ENCODE results near the gene C21orf58.

The C21orf58 gene

DNA sequence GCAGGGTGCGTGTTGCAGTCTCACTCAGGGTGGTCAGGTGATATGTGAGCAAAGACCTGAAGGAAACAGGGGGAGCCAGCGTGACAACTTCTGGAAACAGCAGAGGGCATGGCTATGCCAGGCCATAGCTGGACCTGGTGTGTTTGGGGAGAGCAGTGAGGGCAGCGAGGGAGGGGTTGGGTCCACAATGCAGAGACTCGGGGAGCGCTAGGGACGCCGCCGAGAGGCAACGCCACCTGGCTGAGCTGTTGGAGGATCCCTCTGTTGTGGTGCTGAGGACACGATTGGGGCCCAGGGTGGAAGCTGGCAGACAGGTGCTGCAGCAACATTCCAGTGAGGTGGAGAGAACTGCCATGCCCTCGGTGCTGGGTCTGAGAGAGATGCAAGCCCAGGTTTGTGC is 68.5 kb downstream of the C21orf58 start:
- no peak for DNase-seq (ENCODE audit: low read depth)

DNA sequence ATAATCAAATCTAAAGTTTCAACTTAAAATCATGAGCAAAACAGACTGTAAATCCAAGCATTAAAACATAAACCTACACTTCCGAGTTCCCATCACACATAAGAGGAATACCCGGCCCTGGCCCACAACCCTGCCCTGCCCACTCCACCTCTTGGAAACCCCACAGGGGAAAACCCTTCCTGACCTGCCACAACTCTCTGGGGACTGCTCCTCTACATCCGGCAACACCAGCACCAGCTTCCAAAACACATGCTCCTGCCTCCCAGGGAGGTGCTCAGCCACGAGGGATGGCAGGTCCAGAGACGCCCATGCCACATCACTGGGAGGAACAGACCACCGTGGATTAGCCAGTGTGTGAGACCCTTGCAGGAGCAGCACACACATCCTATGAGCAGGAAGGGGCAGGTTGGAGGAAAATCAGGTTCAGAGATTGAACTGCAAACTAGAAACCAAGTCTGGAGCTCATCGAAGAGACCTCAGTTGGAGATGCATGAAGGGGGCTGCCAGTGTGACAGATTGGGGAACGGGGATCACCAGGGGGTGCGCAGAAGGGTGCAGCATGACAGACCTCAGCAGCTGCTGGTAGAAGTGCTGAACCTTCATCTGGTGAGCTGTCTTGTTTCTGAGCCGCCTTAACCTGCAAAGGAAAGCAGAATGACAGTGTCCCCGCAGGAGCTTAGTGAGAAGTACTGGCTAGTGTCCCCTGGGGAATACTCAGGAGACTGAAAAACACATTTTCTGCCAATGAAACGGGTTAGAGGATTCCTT is 69.3 kb downstream of the C21orf58 start:
- DNase-seq (ENCODE audit: low read depth): no peak

DNA sequence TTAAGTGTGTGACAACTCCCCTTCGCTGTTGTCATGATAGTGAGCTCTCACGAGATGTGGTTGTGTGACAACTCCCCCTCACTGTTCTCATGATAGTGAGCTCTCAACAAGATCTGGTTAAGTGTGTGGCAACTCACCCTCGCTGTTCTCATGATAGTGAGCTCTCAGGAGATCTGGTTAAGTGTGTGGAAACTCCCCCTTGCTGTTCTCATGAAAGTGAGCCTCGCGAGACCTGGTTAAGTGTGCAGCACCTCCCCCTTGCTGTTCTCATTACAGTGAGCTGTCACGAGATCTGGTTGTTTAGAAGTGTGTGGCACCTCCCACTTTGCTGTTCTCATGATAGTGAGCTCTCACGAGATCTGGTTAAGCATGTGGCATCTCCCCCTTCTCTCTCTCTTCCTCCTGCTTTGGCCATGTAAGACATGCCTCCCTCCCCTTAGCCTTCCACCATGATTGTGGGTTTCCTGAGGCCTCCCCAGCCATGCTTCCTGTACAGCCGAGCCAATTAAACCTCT is 70.0 kb downstream of the C21orf58 start:
- peak; percentile 1 for DNase-seq (ENCODE audit: low read depth)

DNA sequence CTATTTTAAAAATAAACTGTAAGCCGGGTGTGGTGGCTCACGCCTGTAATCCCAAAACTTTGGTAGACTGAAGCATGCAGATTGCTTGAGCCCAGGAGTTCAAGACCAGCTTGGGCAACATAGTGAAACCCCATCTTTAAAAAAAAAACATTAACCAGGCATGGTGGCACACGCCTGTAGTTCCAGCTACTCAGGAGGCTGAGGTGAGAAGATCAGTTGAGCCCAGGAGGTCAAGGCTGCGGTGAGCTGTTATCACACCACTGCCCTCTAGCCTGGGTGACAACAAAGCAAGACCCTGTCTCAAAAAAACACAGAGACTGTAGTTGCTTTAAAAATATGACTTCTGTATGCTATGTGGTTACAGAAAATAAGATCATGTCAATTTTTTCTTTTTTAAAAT is 70.8 kb downstream of the C21orf58 start:
- DNase-seq (ENCODE audit: low read depth): no peak

Data from stromal cell of bone marrow (primary cell).